ENCODE data around the gene NBPF3.

- TF ChIP-seq CTCF (IDR thresholded peaks at IDR 0.05) = no peak
- no peak for TF ChIP-seq POLR2A (IDR thresholded peaks at IDR 0.05)
- no peak for TF ChIP-seq POLR2AphosphoS5 (IDR thresholded peaks at IDR 0.05)
- TF ChIP-seq EP300 (IDR thresholded peaks at IDR 0.05; ENCODE audit: low read depth) = no peak
These were observed 71.1 kb downstream of the NBPF3 start for GRCh38 chr1:21510885-21511578.
